Panc1 (cell line): ENCODE data around the gene KNDC1.

Experiments
- POLR2AphosphoS5 ChIP-seq: IDR thresholded peaks from 2 replicates; pipeline ENCODE4 v1.6.1; 2012; ENCODE audit warnings: mild to moderate bottlenecking, low read depth, low read length, moderate library complexity
- TF ChIP-seq, protein P1 (sequence below): fragments of 450-650 bp; IDR thresholded peaks from 2 replicates; pipeline ENCODE4 v1.5.1; 2017; ENCODE audit warnings: mild to moderate bottlenecking

DNA sequence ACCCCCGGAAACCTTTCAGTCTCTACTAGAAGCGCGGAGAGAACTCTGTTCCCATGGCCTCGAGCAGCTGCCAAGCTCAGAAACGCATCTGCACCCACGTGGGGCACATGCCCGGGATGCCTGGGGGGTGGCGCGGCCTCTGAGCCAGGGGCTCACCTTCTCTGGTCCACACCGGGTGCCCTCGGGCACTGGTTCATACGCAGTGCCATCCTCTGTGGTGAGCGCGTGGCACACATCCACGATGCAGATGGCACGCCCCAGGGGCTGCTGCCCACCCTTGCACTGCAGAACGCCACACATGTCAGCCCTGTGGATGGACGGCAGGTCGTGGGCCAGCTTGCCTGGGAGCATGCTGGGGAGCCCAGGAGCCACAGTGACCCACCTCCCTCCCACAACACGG, 110.2 kb downstream of the KNDC1 start:
- no peak for TF ChIP-seq POLR2AphosphoS5
- TF ChIP-seq, protein P1, sequence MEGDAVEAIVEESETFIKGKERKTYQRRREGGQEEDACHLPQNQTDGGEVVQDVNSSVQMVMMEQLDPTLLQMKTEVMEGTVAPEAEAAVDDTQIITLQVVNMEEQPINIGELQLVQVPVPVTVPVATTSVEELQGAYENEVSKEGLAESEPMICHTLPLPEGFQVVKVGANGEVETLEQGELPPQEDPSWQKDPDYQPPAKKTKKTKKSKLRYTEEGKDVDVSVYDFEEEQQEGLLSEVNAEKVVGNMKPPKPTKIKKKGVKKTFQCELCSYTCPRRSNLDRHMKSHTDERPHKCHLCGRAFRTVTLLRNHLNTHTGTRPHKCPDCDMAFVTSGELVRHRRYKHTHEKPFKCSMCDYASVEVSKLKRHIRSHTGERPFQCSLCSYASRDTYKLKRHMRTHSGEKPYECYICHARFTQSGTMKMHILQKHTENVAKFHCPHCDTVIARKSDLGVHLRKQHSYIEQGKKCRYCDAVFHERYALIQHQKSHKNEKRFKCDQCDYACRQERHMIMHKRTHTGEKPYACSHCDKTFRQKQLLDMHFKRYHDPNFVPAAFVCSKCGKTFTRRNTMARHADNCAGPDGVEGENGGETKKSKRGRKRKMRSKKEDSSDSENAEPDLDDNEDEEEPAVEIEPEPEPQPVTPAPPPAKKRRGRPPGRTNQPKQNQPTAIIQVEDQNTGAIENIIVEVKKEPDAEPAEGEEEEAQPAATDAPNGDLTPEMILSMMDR, result no peak
